H9 (cell line): ENCODE data around the gene PFN1. TPM values are rescaled to one million over a fixed set of nuclear protein-coding genes. Genes with fewer than 3 reads are reported as not detected.

Experiments used
- DNase-seq: peaks from one replicate; pipeline ENCODE4 v3.0.0-alpha.2; 2017
- H2AFZ ChIP-seq: one replicate; pipeline ENCODE4 v1.6.1; 2013; ENCODE audit warnings: mild to moderate bottlenecking, low read length, control low read depth, moderate library complexity
- H2AK5ac ChIP-seq: 2 replicates; pipeline ENCODE4 v1.6.1; 2013; ENCODE audit warnings: low read length, control low read depth, mixed read lengths; ENCODE audit not compliant: insufficient read length
- H2BK120ac ChIP-seq: one replicate; pipeline ENCODE4 v1.6.1; 2013; ENCODE audit warnings: low read depth, mild to moderate bottlenecking, low read length, control low read depth, inconsistent platforms; ENCODE audit not compliant: poor library complexity, severe bottlenecking
- H2BK12ac ChIP-seq: 2 replicates; pipeline ENCODE4 v1.6.1; 2013; ENCODE audit warnings: low read length, control low read depth, mixed read lengths, low read depth; ENCODE audit not compliant: insufficient read length
- H2BK15ac ChIP-seq: 2 replicates; pipeline ENCODE4 v1.6.1; 2013; ENCODE audit warnings: low read depth, low read length, control low read depth
- H2BK20ac ChIP-seq: one replicate; pipeline ENCODE4 v1.6.1; 2013; ENCODE audit warnings: low read depth, mild to moderate bottlenecking, low read length, control low read depth, inconsistent platforms; ENCODE audit not compliant: poor library complexity, severe bottlenecking
- H2BK5ac ChIP-seq: 2 replicates; pipeline ENCODE4 v1.6.1; 2013; ENCODE audit warnings: low read length, control low read depth, mixed read lengths; ENCODE audit not compliant: insufficient read length
- H3K14ac ChIP-seq: 2 replicates; pipeline ENCODE4 v1.6.1; 2013; ENCODE audit warnings: low read length, control low read depth; ENCODE audit not compliant: insufficient read depth
- H3K18ac ChIP-seq: 2 replicates; pipeline ENCODE4 v1.6.1; 2013; ENCODE audit warnings: low read depth, mild to moderate bottlenecking, mixed read lengths, low read length, control low read depth; ENCODE audit not compliant: insufficient read length
- H3K23ac ChIP-seq: 2 replicates; pipeline ENCODE4 v1.6.1; 2013; ENCODE audit warnings: low read length, control low read depth, mixed read lengths, low read depth; ENCODE audit not compliant: insufficient read length
- H3K23me2 ChIP-seq: 2 replicates; pipeline ENCODE4 v1.6.1; 2013; ENCODE audit warnings: low read depth, mild to moderate bottlenecking, mixed read lengths, low read length, control low read depth; ENCODE audit not compliant: insufficient read length, poor library complexity, severe bottlenecking
- H3K27ac ChIP-seq: 2 replicates; pipeline ENCODE4 v1.5.1; 2013; ENCODE audit warnings: low read length, control low read depth, mixed read lengths, low read depth; ENCODE audit not compliant: insufficient read length
- H3K27me3 ChIP-seq: 2 replicates; pipeline ENCODE4 v1.6.1; 2013; ENCODE audit warnings: low read length, control low read depth, inconsistent platforms; ENCODE audit not compliant: insufficient read depth
- H3K4ac ChIP-seq: 2 replicates; pipeline ENCODE4 v1.6.1; 2013; ENCODE audit warnings: low read depth, mild to moderate bottlenecking, control low read depth, inconsistent platforms, low read length, moderate library complexity
- H3K4me1 ChIP-seq: 2 replicates; pipeline ENCODE4 v1.6.1; 2013; ENCODE audit warnings: low read length, control low read depth, inconsistent platforms; ENCODE audit not compliant: insufficient read depth
- H3K4me2 ChIP-seq: 2 replicates; pipeline ENCODE4 v1.6.1; 2013; ENCODE audit warnings: low read length, control low read depth, mixed read lengths; ENCODE audit not compliant: insufficient read length, insufficient read depth
- H3K56ac ChIP-seq: 2 replicates; pipeline ENCODE4 v1.6.1; 2013; ENCODE audit warnings: low read depth, mild to moderate bottlenecking, mixed read lengths, low read length, control low read depth; ENCODE audit not compliant: insufficient read length
- H3K79me1 ChIP-seq: 2 replicates; pipeline ENCODE4 v1.6.1; 2013; ENCODE audit warnings: low read depth, mild to moderate bottlenecking, moderate library complexity, low read length, control low read depth, inconsistent platforms; ENCODE audit not compliant: insufficient read depth, poor library complexity, severe bottlenecking
- H3K79me2 ChIP-seq: 2 replicates; pipeline ENCODE4 v1.6.1; 2013; ENCODE audit warnings: low read length, control low read depth, inconsistent platforms; ENCODE audit not compliant: insufficient read depth
- H3K9ac ChIP-seq: 2 replicates; pipeline ENCODE4 v1.6.1; 2013; ENCODE audit warnings: low read length, control low read depth, mixed read lengths; ENCODE audit not compliant: insufficient read length; ENCODE audit errors: extremely low read depth
- H3K9me3 ChIP-seq: one replicate; pipeline ENCODE4 v1.6.1; 2013; ENCODE audit warnings: low read depth, low read length, inconsistent platforms; ENCODE audit not compliant: control insufficient read depth
- H3T11ph ChIP-seq: one replicate; pipeline ENCODE4 v1.6.1; 2013; ENCODE audit warnings: mild to moderate bottlenecking, low read length, control low read depth, inconsistent platforms
- H4K20me1 ChIP-seq: one replicate; pipeline ENCODE4 v1.6.1; 2013; ENCODE audit not compliant: control insufficient read depth, insufficient read length, insufficient read depth
- H4K5ac ChIP-seq: 2 replicates; pipeline ENCODE4 v1.6.1; 2013; ENCODE audit warnings: low read depth, mild to moderate bottlenecking, mixed read lengths, low read length, control low read depth; ENCODE audit not compliant: insufficient read length
- H4K8ac ChIP-seq: replicated peaks from 2 replicates; pipeline ENCODE4 v1.6.1; 2013; ENCODE audit warnings: low read length, control low read depth, mixed read lengths, low read depth; ENCODE audit not compliant: insufficient read length
- H4K91ac ChIP-seq: 2 replicates; pipeline ENCODE4 v1.6.1; 2013; ENCODE audit warnings: low read depth, mild to moderate bottlenecking, moderate library complexity, mixed read lengths, low read length, control low read depth; ENCODE audit not compliant: insufficient read length
- H3K27ac Mint-ChIP-seq, 3 experiments: 2 replicates in 2 of 3; 3 replicates in 1 of 3; pipeline ENCODE4 v1.8.0; 2020 to 2021; ENCODE audit warnings: mixed read lengths in 3 of 3, mild to moderate bottlenecking in 1 of 3, moderate library complexity in 1 of 3
- H3K27me3 Mint-ChIP-seq: 2 replicates; pipeline ENCODE4 v1.8.0; 2021; ENCODE audit warnings: low read depth, mild to moderate bottlenecking, moderate library complexity, mixed read lengths
- H3K36me3 Mint-ChIP-seq, 3 experiments: 2 replicates in 2 of 3; 3 replicates in 1 of 3; pipeline ENCODE4 v1.8.0; 2020 to 2021; ENCODE audit warnings: low read depth in 3 of 3, mixed read lengths in 3 of 3; ENCODE audit not compliant: insufficient read depth in 1 of 3
- H3K4me1 Mint-ChIP-seq, 2 experiments: 2 replicates each; pipeline ENCODE4 v1.8.0; 2020; ENCODE audit warnings: mixed read lengths in 2 of 2
- H3K4me3 Mint-ChIP-seq, 2 experiments: 2 replicates in 1 of 2; 3 replicates in 1 of 2; pipeline ENCODE4 v1.8.0; 2020 to 2021; ENCODE audit warnings: mild to moderate bottlenecking in 2 of 2, mixed read lengths in 2 of 2, moderate library complexity in 1 of 2
- H3K9me3 Mint-ChIP-seq, 2 experiments: 2 replicates in 1 of 2; 3 replicates in 1 of 2; pipeline ENCODE4 v1.8.0; 2020; ENCODE audit warnings: mild to moderate bottlenecking in 2 of 2, mixed read lengths in 2 of 2, moderate library complexity in 1 of 2
- CTCF ChIP-seq: fragments of 200-600 bp; sonication (generic); conservative IDR thresholded peaks from 3 replicates; pipeline ENCODE4 v1.8.0; 2021; ENCODE audit warnings: antibody characterized with exemption, mild to moderate bottlenecking
- WGBS: extraction: QIAGEN DNeasy Blood & Tissue Kit; methylation state at CpG from one replicate; pipeline ENCODE4 v1.1.7; 2013; ENCODE audit warnings: missing lambda C conversion rate, low lambda C conversion rate, mixed read lengths; ENCODE audit not compliant: insufficient read length; ENCODE audit errors: extremely low coverage; 5-methylcytosine and 5-hydroxymethylcytosine counted together
- total RNA-seq: library from RNA; stranded (reverse); gene quantifications from 2 replicates; pipeline ENCODE4 v1.2.1, GENCODE V29; 2021

Gene PFN1
- total RNA-seq, 1 experiment from 2014 or later = 1,149 TPM

GRCh38 chr17:4956493-4957061 lies 8.2 kb upstream of the PFN1 start:
- peaks cover 9 to 28% (median 22%) of the 10 kb centered on the region in 3 experiments; a peak in 6 of 7 replicates for H3K36me3 Mint-ChIP-seq

More at GRCh38 chr17:4956493-4957061, 8.2 kb upstream of the PFN1 start:
- H4K20me1 ChIP-seq = no peaks in the 10 kb centered on the region
- peaks cover 3% of the 10 kb centered on the region; the same call in 1 of the 2 replicates for H3K4me1 ChIP-seq
- H3T11ph ChIP-seq = no peak overlapping the region
- peak; percentile 86 for DNase-seq
- no peak overlapping the region for H3K9ac ChIP-seq
- TF ChIP-seq CTCF = peak; percentile 71
- no peak overlapping the region for H2BK12ac ChIP-seq
- H3K79me1 ChIP-seq = no peaks in the 10 kb centered on the region
- H3K23me2 ChIP-seq = no peaks in the 10 kb centered on the region
- no peak overlapping the region for H3K14ac ChIP-seq
- H4K91ac ChIP-seq = no peak overlapping the region
- H2AFZ ChIP-seq = no peak overlapping the region
- no peak overlapping the region for H2BK5ac ChIP-seq
- H3K23ac ChIP-seq = no peak overlapping the region
- no CpG with 5 or more reads among the region's 10 CpGs for WGBS
- no peaks in the 10 kb centered on the region; the same call in 1 of the 2 replicates for H3K79me2 ChIP-seq
- H2AK5ac ChIP-seq = no peak overlapping the region
- H3K4me2 ChIP-seq = no peak overlapping the region
- Mint-ChIP-seq H3K9me3 (no peaks in the 10 kb centered on the region), H3K27ac (no peak overlapping the region), H3K27me3 (no peaks in the 10 kb centered on the region; the same call in 1 of the 2 replicates), H3K4me1 (peaks cover 28 to 29% of the 10 kb centered on the region in 2 experiments), H3K4me3 (no peak overlapping the region)
- no peaks in the 10 kb centered on the region for H3K9me3 ChIP-seq
- no peak overlapping the region for H4K8ac ChIP-seq
- H2BK20ac ChIP-seq = no peak overlapping the region
- H3K18ac ChIP-seq = no peak overlapping the region
- no peak overlapping the region for H4K5ac ChIP-seq
- H2BK15ac ChIP-seq = no peak overlapping the region
- H3K27ac ChIP-seq = no peak overlapping the region
- no peak overlapping the region for H2BK120ac ChIP-seq
- no peak overlapping the region for H3K56ac ChIP-seq
- no peak overlapping the region for H3K4ac ChIP-seq
- H3K27me3 ChIP-seq = no peaks in the 10 kb centered on the region
